ENCODE data around the gene RALGDS. TPM values are rescaled to one million over a fixed set of nuclear protein-coding genes. Genes with fewer than 3 reads are reported as not detected.

Gene RALGDS
- total RNA-seq, 1 experiment from 2014 or later = 36.1 TPM

DNA sequence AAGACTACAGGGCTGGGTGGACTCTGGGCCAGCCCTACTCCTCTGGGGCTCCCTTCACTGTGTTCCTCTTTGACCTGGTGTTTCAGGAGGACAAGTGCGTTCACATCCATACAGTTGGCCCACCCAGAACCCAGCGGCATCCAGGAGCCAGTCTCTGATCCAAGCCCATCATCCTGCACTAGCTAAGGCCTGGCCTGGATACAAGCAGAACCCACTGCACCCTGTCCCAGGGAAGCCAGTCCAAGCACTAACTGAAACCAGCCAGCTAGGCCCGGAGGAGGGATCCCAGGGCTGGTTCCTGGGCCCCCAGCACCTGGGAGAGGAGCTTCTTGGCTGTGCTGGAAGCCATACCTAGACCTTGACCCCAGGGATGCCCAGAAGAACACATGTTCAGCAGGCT lies 46.7 kb upstream of the RALGDS start:
- no peak overlapping the region for H3K9ac ChIP-seq (ENCODE audit: low read length)
- ChIA-PET POLR2A (no interaction called here), RAD21 (ENCODE audit: low non-redundant PET in 1 of 2, low total read pairs in 2 of 2, uncharacterized antibody in 2 of 2, unreplicated experiment in 2 of 2) (no interaction called here), CTCF (no interaction called here)
- intact Hi-C loops (cut with micrococcal nuclease) = no loop called here
- TF ChIP-seq ZNF274 (IDR thresholded peaks at IDR 0.05; ENCODE audit: low read depth, low read length) (no peak), YY1 (IDR thresholded peaks at IDR 0.05; ENCODE audit: extremely low read depth, insufficient replicate concordance, low read depth, low read length) (no peak), SIN3A (IDR thresholded peaks at IDR 0.05; ENCODE audit: low read depth) (no peak), POLR2AphosphoS5 (IDR thresholded peaks at IDR 0.05; ENCODE audit: low read depth, low read length) (no peak), JUND (IDR thresholded peaks at IDR 0.05) (no peak), ZFX (IDR thresholded peaks at IDR 0.05) (no peak), TCF7L2 (IDR thresholded peaks at IDR 0.05; ENCODE audit: borderline replicate concordance, extremely low read depth, insufficient read depth, insufficient read length) (no peak), ELF1 (IDR thresholded peaks at IDR 0.05; ENCODE audit: borderline replicate concordance, low read depth) (no peak), SP1 (IDR thresholded peaks at IDR 0.05; ENCODE audit: low read depth) (no peak)
- TF ChIP-seq, protein P1, sequence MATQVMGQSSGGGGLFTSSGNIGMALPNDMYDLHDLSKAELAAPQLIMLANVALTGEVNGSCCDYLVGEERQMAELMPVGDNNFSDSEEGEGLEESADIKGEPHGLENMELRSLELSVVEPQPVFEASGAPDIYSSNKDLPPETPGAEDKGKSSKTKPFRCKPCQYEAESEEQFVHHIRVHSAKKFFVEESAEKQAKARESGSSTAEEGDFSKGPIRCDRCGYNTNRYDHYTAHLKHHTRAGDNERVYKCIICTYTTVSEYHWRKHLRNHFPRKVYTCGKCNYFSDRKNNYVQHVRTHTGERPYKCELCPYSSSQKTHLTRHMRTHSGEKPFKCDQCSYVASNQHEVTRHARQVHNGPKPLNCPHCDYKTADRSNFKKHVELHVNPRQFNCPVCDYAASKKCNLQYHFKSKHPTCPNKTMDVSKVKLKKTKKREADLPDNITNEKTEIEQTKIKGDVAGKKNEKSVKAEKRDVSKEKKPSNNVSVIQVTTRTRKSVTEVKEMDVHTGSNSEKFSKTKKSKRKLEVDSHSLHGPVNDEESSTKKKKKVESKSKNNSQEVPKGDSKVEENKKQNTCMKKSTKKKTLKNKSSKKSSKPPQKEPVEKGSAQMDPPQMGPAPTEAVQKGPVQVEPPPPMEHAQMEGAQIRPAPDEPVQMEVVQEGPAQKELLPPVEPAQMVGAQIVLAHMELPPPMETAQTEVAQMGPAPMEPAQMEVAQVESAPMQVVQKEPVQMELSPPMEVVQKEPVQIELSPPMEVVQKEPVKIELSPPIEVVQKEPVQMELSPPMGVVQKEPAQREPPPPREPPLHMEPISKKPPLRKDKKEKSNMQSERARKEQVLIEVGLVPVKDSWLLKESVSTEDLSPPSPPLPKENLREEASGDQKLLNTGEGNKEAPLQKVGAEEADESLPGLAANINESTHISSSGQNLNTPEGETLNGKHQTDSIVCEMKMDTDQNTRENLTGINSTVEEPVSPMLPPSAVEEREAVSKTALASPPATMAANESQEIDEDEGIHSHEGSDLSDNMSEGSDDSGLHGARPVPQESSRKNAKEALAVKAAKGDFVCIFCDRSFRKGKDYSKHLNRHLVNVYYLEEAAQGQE (IDR thresholded peaks at IDR 0.05; ENCODE audit: low read depth) = no peak
- TF ChIP-seq, protein P2, sequence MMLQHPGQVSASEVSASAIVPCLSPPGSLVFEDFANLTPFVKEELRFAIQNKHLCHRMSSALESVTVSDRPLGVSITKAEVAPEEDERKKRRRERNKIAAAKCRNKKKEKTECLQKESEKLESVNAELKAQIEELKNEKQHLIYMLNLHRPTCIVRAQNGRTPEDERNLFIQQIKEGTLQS (IDR thresholded peaks at IDR 0.05) = no peak
- TF ChIP-seq, protein P3, sequence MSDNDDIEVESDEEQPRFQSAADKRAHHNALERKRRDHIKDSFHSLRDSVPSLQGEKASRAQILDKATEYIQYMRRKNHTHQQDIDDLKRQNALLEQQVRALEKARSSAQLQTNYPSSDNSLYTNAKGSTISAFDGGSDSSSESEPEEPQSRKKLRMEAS (IDR thresholded peaks at IDR 0.05) = no peak
- ATAC-seq = no peak
- H3K9me3 ChIP-seq (ENCODE audit: control insufficient read depth in 1 of 2, insufficient read depth in 1 of 2, low read depth in 1 of 2, low read length in 2 of 2) = no peaks in the 10 kb centered on the region
- no peak overlapping the region for H3K4me2 ChIP-seq (ENCODE audit: low read length)
- no TSS peak for BruUV-seq (replicated peaks)
- no peak overlapping the region for H3K4me3 ChIP-seq (replicated peaks in 1 of 2; ENCODE audit: low read depth in 1 of 2, low read length in 2 of 2)
- H3K4me1 ChIP-seq (ENCODE audit: control insufficient read depth in 1 of 2, insufficient read depth in 2 of 2, low read length in 2 of 2) = no peaks in the 10 kb centered on the region
- no peak overlapping the region for H2AFZ ChIP-seq (ENCODE audit: low read depth, low read length, poor library complexity, severe bottlenecking)
- no peaks in the 10 kb centered on the region for H3K36me3 ChIP-seq (ENCODE audit: control insufficient read depth in 1 of 2, insufficient read depth in 2 of 2, low read length in 2 of 2)
- H3K27me3 ChIP-seq (ENCODE audit: insufficient read depth, low read length) = no peaks in the 10 kb centered on the region
- H4K20me1 ChIP-seq (ENCODE audit: insufficient read depth) = no peaks in the 10 kb centered on the region
- H3K9me2 ChIP-seq (ENCODE audit: insufficient read depth) = no peaks in the 10 kb centered on the region
- DNase-seq (ENCODE audit: low read depth, low spot score) = no peak
- no peak overlapping the region for H3K27ac ChIP-seq (ENCODE audit: low read depth, low read length)
- H3K79me2 ChIP-seq (ENCODE audit: insufficient read depth, low read length) = no peaks in the 10 kb centered on the region
